Endothelial cell of hepatic sinusoid (primary cell): ENCODE measurements around the gene C6orf136.

Source experiments
- in situ Hi-C: cut with HindIII; loops from 2 replicates; pipeline ENCODE4 v1.10.0; 2017; ENCODE audit warnings: low sequenced_read_pairs

C6orf136 gene

DNA sequence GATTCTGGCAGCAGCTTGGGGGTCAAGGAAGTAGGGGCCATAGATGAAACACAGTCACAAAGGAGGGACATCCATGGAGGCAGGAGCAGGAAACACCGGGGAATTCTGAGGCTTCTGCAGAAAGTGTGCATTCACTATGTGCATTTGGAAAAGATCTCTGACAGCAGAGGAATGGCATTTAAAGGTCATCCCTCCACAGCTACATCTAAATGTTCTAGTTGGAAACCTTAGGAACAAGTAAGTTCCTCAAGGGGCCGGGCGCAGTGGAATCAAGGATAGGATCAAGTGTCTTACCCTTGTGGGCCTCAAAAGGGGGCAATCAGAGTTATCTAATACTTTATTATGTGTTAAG lies 8.8 kb downstream of the C6orf136 start:
- in situ Hi-C loops, result loop anchor here (10.0 kb wide), 1 partner anchor 111 kb away; no protein-coding TSS in a partner anchor

DNA sequence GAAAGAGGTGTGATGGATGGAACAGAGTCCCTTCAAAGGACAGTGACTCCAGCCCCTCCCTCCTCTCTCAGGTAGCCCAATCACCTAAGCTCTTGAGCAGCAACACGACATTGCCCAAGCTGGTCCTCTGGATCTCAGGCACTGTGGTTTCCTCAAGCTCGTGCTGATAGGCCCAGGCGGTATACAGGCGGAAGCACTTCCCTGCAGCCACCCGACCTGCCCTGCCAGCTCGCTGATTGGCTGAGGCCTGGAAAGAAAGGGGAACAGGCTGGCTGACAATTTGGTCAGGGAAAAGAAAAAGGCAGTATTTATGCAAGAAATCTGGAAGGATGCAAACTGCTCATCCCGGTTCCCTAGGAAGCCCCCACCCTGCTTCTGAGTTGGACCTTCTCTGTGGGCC lies 9.6 kb downstream of the C6orf136 start:
- in situ Hi-C loops, result loop anchor here (10.0 kb wide), 1 partner anchor 112 kb away; no protein-coding TSS in a partner anchor

- in situ Hi-C loops, result loop anchor here (10.0 kb wide), 1 partner anchor 113 kb away; no protein-coding TSS in a partner anchor
Observed at GRCh38 chr6:30657454-30657853, 10.5 kb downstream of the C6orf136 start.

- in situ Hi-C loops, result loop anchor here (10.0 kb wide), 1 partner anchor 113 kb away; no protein-coding TSS in a partner anchor
Observed at GRCh38 chr6:30657922-30658321, 11.0 kb downstream of the C6orf136 start.

GRCh38 chr6:30664994-30665767 lies 18.2 kb downstream of the C6orf136 start:
- in situ Hi-C loops, result loop anchor here (5.0 kb wide), 2 partner anchors 53 to 103 kb away; no protein-coding TSS in a partner anchor

GRCh38 chr6:30666300-30666699 lies 19.4 kb downstream of the C6orf136 start:
- in situ Hi-C loops, result loop anchor here (5.0 kb wide), 2 partner anchors 54 to 104 kb away; no protein-coding TSS in a partner anchor

DNA sequence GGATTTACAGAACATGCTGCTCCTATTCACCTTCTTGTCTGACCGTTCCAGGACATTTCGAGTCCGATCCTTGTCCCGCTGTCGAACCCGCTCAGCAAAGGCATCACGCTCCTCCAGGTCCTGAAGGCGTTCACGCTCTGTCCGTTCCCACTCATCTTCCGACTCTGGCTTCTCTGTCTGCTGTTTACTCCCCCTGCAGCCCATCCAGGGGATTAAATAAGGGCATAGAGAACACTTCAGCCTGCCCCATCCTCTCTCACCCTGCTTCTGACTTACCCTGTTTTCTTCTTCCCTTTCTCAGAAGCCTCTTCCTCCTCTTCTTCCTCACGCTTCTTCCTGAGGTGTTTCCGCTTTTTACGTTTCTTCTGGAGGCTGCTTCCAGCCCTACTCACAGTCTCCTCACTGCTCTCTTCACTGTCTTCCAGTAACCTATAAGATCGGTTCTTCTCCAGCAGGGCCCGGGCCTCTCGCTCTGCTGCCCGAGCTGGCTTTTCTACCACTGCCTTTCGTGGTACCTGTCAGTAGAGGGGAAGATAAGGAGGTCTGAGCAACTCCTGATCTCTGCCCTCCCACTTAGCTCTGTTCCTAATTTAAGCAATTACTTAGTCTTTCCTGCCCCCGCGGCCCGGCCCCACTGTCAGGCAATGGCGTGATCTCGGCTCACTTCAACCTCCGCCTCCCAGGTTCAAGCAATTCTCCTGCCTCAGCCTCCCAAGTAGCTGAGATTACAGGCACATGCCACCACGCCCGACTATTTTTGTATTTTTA lies 24.0 kb downstream of the C6orf136 start:
- in situ Hi-C loops, result no loop called here

- in situ Hi-C loops, result no loop called here
Observed at GRCh38 chr6:30672445-30673253, 25.7 kb downstream of the C6orf136 start, which contains the start of gene DHX16. Gene DHX16 (minus strand): TSS chr6:30673006. CDS start chr6:30672841, 165 bp downstream.

- in situ Hi-C loops, result no loop called here
Observed at GRCh38 chr6:30676660-30677285, 29.8 kb downstream of the C6orf136 start.

DNA sequence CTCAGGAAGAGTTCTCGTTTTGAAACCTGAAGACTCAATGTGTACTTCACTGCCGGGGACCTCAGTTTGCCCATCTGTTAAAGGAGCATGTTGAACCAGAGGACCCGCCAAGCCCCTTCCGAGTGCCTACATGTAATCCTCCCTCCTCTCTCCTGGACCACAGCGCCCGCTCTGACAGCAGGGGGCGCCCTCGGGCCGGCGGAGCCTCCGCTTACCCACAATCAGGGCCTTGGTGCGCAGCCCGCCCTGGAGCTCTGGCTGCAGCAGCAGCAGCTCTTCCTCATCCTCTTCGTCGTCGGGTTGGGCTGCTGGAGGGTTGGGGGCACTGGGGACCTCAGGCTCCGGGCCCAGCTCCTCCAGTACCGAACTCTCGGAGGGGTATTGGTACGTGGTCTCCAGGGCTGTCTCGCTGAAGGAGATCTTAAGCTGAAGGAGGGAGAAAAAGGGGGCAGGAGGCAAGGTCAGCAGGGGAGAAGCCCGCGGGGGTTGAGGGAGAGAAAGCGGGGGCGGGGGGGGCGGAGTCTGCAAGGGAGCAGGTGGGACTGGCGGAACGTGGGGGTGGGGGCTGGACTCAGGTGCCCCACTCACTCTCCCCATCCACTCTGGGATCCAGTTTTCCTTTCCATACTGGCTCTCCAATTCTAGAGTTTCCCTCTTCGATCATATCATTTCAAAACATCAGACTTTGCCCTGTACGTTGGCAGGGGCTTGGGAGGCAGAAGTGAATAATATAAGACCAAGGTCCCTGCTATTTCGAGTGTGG lies 32.2 kb downstream of the C6orf136 start:
- in situ Hi-C loops, result no loop called here

DNA sequence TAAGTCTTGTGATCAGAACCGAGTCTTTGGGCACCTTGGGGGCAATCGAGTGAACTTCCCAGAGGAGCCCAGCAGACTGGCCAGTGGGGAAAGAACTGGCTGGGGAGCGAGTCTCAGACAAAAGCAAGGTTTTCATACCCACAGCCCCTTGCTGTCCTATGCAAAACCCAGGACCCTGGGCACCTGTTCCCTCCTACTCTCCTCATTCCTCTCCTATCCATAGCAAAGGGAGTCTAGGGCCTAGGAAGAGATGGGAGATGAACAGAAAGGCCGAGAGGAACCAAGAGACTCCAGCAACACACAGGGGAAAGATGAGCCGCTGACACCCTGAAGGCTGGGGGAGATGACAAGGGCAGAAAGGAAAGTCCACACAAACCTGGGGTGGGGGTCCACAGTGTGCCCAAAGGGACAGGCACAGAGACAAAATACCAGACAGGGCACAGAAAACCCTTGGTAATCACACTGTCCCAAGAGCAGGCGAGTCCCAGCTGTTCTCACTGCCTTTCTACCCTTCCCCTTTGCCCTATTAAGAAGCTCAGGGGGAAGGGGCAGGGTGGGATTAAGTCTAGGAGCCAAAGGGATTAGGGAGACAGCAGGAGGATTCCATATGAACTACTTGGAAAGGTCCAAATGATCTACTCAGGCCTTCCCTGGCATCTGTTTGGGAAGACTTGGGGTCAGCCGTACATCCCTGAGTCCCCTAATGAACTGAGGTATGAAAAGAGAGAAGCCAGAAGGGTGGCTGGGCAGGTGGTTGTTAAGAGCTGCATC lies 33.0 kb downstream of the C6orf136 start:
- in situ Hi-C loops, result loop anchor here (5.0 kb wide), 2 partner anchors 37 to 102 kb away; partner anchors contain the start of gene MDC1

DNA sequence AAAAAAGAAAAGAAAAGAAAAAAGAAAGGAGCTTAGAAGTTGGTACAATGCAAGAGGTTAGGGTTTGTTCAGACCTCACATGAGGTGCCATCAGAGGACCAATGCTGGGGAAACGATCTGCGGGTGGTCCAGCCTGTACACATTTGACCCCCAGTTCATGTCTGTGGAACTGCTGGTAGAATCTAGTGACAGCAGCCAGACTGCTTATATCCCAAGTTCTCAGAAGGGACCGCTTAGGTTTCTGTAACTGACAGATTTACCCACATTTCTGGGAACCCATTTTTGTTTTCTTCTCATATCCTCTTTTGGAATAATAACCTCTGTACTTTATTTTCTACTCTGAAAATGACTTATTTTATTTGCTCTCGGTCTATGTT lies 34.8 kb downstream of the C6orf136 start:
- in situ Hi-C loops, result loop anchor here (5.0 kb wide), 2 partner anchors 36 to 101 kb away; partner anchors contain the start of gene MDC1

GRCh38 chr6:30682143-30683117 lies 35.5 kb downstream of the C6orf136 start:
- in situ Hi-C loops, result loop anchor here (5.0 kb wide), 2 partner anchors 35 to 100 kb away; partner anchors contain the start of gene MDC1

DNA sequence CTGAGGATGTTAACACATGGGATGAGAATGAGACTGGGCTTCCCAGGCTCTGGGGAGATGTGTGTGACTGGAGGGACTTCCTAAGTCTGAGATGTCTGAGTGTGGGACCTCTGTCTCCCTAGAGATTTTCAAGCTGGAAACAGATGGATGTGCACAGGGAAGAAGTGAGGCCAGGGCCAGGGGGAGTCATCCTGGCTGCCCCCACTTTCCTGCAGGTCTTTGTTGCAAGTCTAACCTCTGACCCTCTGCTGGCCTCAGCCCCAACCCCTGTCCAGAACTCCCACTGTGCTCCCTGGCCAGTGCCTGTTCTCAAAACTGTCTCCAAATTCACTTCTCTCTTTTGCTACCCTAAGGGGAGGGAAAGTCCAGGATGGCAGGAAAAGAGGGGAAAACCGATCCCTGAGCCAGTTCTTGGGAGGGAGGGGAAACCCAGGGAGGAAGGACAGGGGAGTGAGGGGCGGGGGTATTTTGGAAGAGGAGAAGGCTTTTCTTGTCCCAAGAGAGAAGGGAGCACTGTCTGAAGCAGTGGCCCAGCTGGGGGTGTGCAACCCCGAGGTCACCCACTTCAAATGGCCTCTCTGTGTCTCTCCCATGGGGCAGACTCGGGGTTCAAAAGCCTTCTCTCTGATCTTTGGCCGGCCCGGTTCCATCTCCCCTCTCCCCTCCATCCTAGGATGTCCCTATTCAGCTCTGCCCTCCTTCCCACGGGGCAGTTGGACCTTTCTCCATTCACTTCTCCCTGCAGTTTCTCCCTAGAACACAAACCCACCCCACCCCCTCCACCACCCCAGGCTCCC lies 36.4 kb downstream of the C6orf136 start:
- in situ Hi-C loops, result loop anchor here (5.0 kb wide), 2 partner anchors 34 to 99 kb away; partner anchors contain the start of gene MDC1

DNA sequence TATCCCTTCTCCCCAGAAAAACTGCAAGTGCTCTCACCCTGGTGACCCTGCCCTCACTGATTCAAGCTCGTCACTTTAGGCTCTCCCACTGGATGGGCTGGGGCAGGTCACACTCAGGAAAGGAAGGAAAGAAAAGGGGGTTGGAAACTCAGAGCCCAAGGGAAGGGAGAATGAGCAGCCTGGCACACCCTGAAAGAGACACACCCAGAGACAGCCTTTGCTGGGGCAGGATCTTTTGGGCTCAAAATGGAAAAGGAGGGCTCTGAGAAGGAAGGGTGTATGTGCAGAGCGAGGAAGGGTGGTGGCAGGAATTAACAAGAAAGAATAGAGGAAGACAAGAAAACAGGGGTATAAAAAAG lies 37.0 kb downstream of the C6orf136 start:
- in situ Hi-C loops, result loop anchor here (5.0 kb wide), 2 partner anchors 33 to 98 kb away; partner anchors contain the start of gene MDC1

GRCh38 chr6:30684386-30685156 lies 37.6 kb downstream of the C6orf136 start:
- in situ Hi-C loops, result loop anchor here (5.0 kb wide), 2 partner anchors 33 to 98 kb away; partner anchors contain the start of gene MDC1
